ENCODE results near the gene ATP5MC3.

DNA sequence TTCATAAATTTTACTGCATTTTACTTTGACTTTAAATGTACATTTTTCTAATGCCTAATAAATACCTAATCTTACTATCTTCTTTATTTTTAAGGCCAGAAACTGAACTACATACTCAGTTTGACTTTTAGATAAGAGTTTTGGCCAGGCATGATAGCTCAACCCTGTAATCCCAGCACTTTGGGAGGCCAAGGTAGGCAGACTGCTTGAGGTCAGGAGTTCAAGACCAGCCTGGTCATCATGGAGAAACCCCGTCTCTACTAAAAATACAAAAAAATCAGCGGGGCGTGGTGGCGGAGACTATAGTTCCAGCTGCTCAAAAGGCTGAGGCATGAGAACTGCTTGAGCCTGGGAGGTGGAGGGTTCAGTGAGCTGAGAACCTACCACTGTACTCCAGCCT, 22.6 kb downstream of the ATP5MC3 start:
- TF ChIP-seq, protein P1, sequence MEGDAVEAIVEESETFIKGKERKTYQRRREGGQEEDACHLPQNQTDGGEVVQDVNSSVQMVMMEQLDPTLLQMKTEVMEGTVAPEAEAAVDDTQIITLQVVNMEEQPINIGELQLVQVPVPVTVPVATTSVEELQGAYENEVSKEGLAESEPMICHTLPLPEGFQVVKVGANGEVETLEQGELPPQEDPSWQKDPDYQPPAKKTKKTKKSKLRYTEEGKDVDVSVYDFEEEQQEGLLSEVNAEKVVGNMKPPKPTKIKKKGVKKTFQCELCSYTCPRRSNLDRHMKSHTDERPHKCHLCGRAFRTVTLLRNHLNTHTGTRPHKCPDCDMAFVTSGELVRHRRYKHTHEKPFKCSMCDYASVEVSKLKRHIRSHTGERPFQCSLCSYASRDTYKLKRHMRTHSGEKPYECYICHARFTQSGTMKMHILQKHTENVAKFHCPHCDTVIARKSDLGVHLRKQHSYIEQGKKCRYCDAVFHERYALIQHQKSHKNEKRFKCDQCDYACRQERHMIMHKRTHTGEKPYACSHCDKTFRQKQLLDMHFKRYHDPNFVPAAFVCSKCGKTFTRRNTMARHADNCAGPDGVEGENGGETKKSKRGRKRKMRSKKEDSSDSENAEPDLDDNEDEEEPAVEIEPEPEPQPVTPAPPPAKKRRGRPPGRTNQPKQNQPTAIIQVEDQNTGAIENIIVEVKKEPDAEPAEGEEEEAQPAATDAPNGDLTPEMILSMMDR (conservative IDR thresholded peaks at IDR 0.05 in 1 of 2, IDR thresholded peaks at IDR 0.05 in 1 of 2; ENCODE audit: low read depth in 1 of 2, low read length in 2 of 2): no peak
- no peak for TF ChIP-seq EZH2 (IDR thresholded peaks at IDR 0.05; ENCODE audit: low read length, missing control alignments)

Data from fibroblast of lung (primary cell).